GM10266 (cell line): ENCODE measurements around the gene IGFALS.

ENCODE experiments used
- DNase-seq: peaks from one replicate; pipeline ENCODE4 v3.0.0; 2012; ENCODE audit errors: extremely low spot score
- CTCF ChIP-seq: IDR thresholded peaks from 2 replicates; pipeline ENCODE4 v1.5.1; 2012; ENCODE audit warnings: mild to moderate bottlenecking, low read depth; ENCODE audit not compliant: control insufficient read depth, insufficient read depth; ENCODE audit errors: missing control alignments

Gene IGFALS

GRCh38 chr16:1767116-1767994 is 26.1 kb downstream of the IGFALS start:
- no peak for TF ChIP-seq CTCF
- DNase-seq = no peak

DNA sequence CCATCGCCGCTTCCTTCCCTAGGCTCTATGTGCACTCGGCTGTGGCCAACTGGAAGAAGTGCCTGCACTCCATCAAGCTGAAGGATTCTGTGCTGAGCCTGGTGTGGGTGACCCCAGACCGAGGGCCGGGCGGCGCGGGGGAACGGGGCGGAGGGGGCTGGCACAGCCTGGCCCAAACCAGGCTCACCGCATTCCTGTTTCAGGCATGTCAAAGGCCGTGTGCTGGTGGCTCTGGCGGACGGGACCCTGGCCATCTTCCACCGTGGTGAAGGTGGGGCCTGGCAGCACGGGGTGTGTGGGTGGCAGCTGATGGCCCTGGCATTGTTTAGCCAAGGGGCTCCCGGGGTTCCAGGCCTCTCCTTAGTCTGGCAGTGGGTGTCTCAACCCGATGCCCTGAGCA is 26.8 kb downstream of the IGFALS start:
- no peak for TF ChIP-seq CTCF
- no peak for DNase-seq

- no peak for DNase-seq
- no peak for TF ChIP-seq CTCF
These were observed 27.3 kb downstream of the IGFALS start for GRCh38 chr16:1766231-1766630.

GRCh38 chr16:1765826-1766225 is 27.7 kb downstream of the IGFALS start:
- TF ChIP-seq CTCF = no peak
- no peak for DNase-seq

DNA sequence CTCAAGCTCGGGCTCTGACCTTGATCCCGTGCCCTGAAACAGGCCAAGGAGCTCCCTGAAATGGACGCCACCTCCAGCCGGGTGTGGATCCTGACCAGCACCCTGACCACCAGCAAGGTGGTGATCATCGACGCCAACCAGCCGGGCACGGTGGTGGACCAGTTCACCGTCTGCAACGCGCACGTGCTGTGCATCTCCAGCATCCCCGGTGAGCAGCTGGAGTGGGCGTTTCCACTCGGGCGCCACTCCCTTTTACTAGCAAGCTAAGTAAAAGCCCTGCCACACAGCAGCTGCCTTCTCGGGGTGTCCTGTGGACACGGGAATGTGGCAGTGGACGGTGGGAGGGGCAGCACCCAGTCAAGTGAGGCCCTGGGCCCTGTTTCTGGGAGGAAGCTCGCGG is 28.5 kb downstream of the IGFALS start:
- no peak for TF ChIP-seq CTCF
- DNase-seq = no peak

GRCh38 chr16:1763521-1764511 is 29.7 kb downstream of the IGFALS start:
- no peak for DNase-seq

More at GRCh38 chr16:1763521-1764511, 29.7 kb downstream of the IGFALS start:
- TF ChIP-seq CTCF = no peak
